Neural progenitor cell (in vitro differentiated cells): Measurements from ENCODE around the gene BCAS3.

Experiments used
- EZH2 ChIP-seq: fragments of 200-600 bp; sonication (generic); IDR thresholded peaks from 2 replicates; pipeline ENCODE4 v1.6.1; 2017; ENCODE audit warnings: antibody characterized with exemption, mild to moderate bottlenecking, moderate library complexity
- TF ChIP-seq, protein P1 (sequence below): fragments of 200-600 bp; sonication (generic); IDR thresholded peaks from 2 replicates; pipeline ENCODE4 v1.5.1; 2017; ENCODE audit warnings: antibody characterized with exemption, mild to moderate bottlenecking

- TF ChIP-seq, protein P1, sequence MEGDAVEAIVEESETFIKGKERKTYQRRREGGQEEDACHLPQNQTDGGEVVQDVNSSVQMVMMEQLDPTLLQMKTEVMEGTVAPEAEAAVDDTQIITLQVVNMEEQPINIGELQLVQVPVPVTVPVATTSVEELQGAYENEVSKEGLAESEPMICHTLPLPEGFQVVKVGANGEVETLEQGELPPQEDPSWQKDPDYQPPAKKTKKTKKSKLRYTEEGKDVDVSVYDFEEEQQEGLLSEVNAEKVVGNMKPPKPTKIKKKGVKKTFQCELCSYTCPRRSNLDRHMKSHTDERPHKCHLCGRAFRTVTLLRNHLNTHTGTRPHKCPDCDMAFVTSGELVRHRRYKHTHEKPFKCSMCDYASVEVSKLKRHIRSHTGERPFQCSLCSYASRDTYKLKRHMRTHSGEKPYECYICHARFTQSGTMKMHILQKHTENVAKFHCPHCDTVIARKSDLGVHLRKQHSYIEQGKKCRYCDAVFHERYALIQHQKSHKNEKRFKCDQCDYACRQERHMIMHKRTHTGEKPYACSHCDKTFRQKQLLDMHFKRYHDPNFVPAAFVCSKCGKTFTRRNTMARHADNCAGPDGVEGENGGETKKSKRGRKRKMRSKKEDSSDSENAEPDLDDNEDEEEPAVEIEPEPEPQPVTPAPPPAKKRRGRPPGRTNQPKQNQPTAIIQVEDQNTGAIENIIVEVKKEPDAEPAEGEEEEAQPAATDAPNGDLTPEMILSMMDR, result no peak
- TF ChIP-seq EZH2, result no peak
Measured at GRCh38 chr17:60679287-60679686, 1.6 kb downstream of the BCAS3 start.
